Measurements from ENCODE around the gene TUBB8B.
"Not testable (repeated sequence)": the region's sequence is repeated elsewhere in the genome, so short reads cannot be mapped to it uniquely, and the experiment has no call there.

The TUBB8B gene

DNA sequence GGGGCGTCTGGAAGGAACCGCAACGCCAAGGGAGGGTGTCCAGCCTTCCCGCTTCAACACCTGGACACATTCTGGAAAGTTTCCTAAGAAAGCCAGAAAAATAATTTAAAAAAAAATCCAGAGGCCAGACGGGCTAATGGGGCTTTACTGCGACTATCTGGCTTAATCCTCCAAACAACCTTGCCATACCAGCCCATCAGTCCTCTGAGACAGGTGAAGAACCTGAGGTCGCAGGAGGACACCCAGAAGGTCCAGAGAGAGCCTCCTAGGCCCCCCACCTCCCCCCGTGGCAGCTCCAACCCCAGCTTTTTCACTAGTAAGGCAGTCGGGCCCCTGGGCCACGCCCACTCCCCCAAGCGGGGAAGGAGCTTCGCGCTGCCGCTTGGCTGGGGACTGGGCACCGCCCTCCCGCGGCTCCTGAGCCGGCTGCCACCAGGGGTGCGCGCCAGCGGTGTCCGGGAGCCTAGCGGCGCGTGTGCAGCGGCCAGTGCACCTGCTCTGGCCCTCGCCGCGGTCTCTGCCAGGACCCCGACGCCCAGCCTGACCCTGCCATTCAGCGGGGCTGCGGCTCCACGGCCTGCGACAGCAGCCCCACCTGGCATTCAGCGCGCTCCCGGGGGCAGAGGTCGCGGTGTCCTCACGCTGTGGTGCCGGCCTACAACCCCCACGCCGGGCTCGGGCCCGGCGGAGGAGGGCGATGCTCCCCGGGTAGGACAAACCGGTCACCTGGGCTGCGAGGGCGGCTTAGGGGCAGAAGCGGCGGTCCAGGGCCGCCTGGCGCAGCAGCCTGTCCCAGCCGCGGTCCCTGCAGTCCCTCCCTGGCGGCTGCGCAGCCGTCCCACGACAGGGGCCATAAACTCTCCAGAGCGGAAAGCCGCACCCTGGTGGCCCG, 37.8 kb downstream of the TUBB8B start:
- not testable (repeated sequence) for DNase-seq

DNA sequence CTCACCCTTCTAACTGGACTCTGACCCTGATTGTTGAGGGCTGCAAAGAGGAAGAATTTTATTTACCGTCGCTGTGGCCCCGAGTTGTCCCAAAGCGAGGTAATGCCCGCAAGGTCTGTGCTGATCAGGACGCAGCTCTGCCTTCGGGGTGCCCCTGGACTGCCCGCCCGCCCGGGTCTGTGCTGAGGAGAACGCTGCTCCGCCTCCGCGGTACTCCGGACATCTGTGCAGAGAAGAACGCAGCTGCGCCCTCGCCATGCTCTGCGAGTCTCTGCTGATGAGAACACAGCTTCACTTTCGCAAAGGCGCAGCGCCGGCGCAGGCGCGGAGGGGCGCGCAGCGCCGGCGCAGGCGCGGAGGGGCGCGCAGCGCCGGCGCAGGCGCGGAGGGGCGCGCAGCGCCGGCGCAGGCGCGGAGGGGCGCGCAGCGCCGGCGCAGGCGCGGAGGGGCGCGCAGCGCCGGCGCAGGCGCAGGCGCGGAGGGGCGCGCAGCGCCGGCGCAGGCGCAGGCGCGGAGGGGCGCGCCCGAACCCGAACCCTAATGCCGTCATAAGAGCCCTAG, 38.7 kb downstream of the TUBB8B start:
- not testable (repeated sequence) for DNase-seq

DNA sequence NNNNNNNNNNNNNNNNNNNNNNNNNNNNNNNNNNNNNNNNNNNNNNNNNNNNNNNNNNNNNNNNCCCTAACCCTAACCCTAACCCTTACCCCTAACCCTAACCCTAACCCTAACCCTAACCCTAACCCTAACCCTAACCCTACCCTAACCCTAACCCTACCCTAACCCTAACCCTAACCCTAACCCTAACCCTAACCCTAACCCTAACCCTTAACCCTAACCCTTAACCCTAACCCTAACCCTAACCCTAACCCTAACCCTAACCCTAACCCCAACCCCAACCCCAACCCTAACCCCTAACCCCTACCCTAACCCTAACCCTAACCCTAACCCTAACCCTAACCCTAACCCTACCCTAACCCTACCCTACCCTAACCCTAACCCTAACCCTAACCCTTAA, 39.5 kb downstream of the TUBB8B start:
- DNase-seq = not testable (repeated sequence)

Measured in COR-L47 (cell line).